Measurements from ENCODE around the gene ASXL3. TPM values are rescaled to one million over a fixed set of nuclear protein-coding genes. Genes with fewer than 3 reads are reported as not detected.

The ASXL3 gene
- total and polyA plus RNA-seq, 2 donors (not counting 1 experiment from before 2014, with no cell fraction given): 0.02 TPM; not detected in 1

DNA sequence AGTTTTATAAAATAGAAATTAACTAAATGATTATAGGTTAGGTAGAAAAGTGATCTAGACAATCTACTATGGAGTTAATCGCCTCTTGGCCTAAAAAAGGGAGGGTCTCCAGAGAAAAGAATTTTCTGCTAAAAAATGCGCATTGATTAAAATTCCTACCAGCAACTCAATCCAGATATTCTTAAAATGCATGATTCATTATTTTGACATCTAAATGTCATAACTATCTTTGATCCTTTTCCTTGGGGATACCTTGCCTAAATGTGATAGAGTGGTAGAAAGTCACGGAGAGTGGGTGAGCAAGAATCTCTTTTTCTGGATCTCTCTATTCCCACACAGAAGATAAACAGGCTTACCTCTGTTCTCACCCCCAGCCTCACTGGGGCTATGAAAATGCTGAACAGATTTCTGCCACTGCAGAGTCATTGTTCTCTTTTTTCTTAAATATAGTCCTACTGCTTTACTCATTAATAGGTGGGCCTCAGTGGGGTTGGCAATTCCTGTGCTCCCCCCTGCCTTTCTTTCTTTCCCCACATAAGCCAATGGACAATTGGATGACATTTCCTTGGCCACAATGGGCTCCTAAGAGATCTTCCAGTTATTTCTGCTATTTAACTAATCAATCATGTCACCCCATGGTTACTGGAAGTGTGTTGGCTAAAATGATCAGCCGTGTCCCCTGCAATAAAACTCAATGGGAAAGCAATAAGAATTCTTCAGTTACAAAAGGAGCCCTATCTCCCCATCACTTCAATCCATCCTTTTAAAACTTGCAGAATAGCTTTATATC, 5.8 kb upstream of the ASXL3 start:
- Histone ChIP-seq H2AFZ (ENCODE audit: insufficient read depth, low read depth, low read length, poor library complexity, severe bottlenecking) (no peak overlapping the region), H3K9ac (ENCODE audit: low read length) (no peak overlapping the region), H3K79me2 (ENCODE audit: control insufficient read depth, insufficient read depth, low read length) (no peaks in the 10 kb centered on the region), H4K20me1 (ENCODE audit: control insufficient read depth, insufficient read depth, low read length, poor library complexity, severe bottlenecking) (no peaks in the 10 kb centered on the region), H3K9me3 (ENCODE audit: control extremely low read depth in 1 of 3, control insufficient read depth in 2 of 3, insufficient read depth in 1 of 3, low read length in 2 of 3) (no peaks in the 10 kb centered on the region), H3K27ac (ENCODE audit: low read length in 2 of 2) (no peak overlapping the region), H3K4me2 (replicated peaks; ENCODE audit: low read depth, low read length, poor library complexity, severe bottlenecking) (no peak overlapping the region), H3K4me3 (ENCODE audit: control extremely low read depth in 1 of 5, extremely low read depth in 1 of 5, insufficient read depth in 1 of 5, low read depth in 2 of 5, low read length in 4 of 5) (no peak overlapping the region), H3K36me3 (replicated peaks in 1 of 2; ENCODE audit: control extremely low read depth in 1 of 2, control insufficient read depth in 1 of 2, extremely low read depth in 1 of 2, insufficient read depth in 2 of 2, low read length in 1 of 2) (no peaks in the 10 kb centered on the region), H3K4me1 (ENCODE audit: control insufficient read depth in 2 of 2, insufficient read depth in 2 of 2, low read length in 2 of 2) (no peaks in the 10 kb centered on the region), H3K27me3 (replicated peaks in 1 of 4; ENCODE audit: control extremely low read depth in 1 of 4, control insufficient read depth in 3 of 4, insufficient read depth in 4 of 4, low read length in 3 of 4) (peaks cover 0 to 4% (median 1%) of the 10 kb centered on the region in 4 experiments)
- Mint-ChIP-seq H3K4me3 (no peak overlapping the region), H3K27ac (no peak overlapping the region), H3K9me3 (ENCODE audit: insufficient read depth) (peaks cover 2% of the 10 kb centered on the region), H3K27me3 (peaks cover 20% of the 10 kb centered on the region), H3K4me1 (no peaks in the 10 kb centered on the region)
- ChIA-PET POLR2A (no interaction called here), CTCF (no interaction called here)
- intact Hi-C loops (cut with micrococcal nuclease): no loop called here
- WGBS (ENCODE audit: insufficient coverage): no CpG with 5 or more reads among the region's 4 CpGs
- DNase-seq (no peak), ATAC-seq (ENCODE audit: low read depth) (no peak)
- TF ChIP-seq CTCF (IDR thresholded peaks at IDR 0.05) (no peak), EZH2 (IDR thresholded peaks at IDR 0.05; ENCODE audit: borderline replicate concordance, insufficient read depth, low read depth, low read length, poor library complexity, severe bottlenecking) (no peak)

DNA sequence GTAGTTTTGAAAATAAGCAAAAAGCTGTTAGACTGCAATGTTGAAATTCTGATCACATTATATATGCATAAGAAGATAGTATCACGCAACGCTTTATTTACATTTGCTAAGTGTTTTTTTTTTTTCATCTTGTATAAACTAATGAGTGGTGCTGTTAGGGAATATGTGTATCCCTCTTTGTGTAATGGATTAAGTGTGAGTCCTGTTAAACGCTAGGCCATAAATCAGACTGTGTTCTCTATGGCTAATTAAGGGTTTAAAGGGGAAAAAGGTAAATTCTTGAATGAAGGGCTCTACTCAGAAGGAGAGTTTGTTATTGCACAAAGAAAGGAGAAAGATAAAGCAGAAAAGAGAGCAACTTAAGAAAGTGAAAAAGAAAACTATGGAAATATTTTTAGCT, 4.8 kb upstream of the ASXL3 start:
- no peak overlapping the region for H3K4me2 ChIP-seq (replicated peaks; ENCODE audit: low read depth, low read length, poor library complexity, severe bottlenecking)
- intact Hi-C loops (cut with micrococcal nuclease): no loop called here
- POLR2A ChIA-PET: no interaction called here
- TF ChIP-seq EZH2 (IDR thresholded peaks at IDR 0.05; ENCODE audit: borderline replicate concordance, insufficient read depth, low read depth, low read length, poor library complexity, severe bottlenecking) (no peak), CTCF (IDR thresholded peaks at IDR 0.05) (no peak)
- no peaks in the 10 kb centered on the region for H4K20me1 ChIP-seq (ENCODE audit: control insufficient read depth, insufficient read depth, low read length, poor library complexity, severe bottlenecking)
- no peak for ATAC-seq (ENCODE audit: low read depth)
- no peaks in the 10 kb centered on the region for H3K36me3 ChIP-seq (replicated peaks in 1 of 2; ENCODE audit: control extremely low read depth in 1 of 2, control insufficient read depth in 1 of 2, extremely low read depth in 1 of 2, insufficient read depth in 2 of 2, low read length in 1 of 2)
- peaks cover 6 to 8% of the 10 kb centered on the region in 2 donors for H3K4me1 ChIP-seq (ENCODE audit: control insufficient read depth in 2 of 2, insufficient read depth in 2 of 2, low read length in 2 of 2)
- H3K4me3 ChIP-seq (ENCODE audit: control extremely low read depth in 1 of 5, extremely low read depth in 1 of 5, insufficient read depth in 1 of 5, low read depth in 2 of 5, low read length in 4 of 5): no peak overlapping the region
- no peaks in the 10 kb centered on the region for H3K79me2 ChIP-seq (ENCODE audit: control insufficient read depth, insufficient read depth, low read length)
- WGBS (ENCODE audit: insufficient coverage): 88% methylated on average over 1 of the region's 3 CpGs
- CTCF ChIA-PET: no interaction called here
- no peak overlapping the region for H3K27ac Mint-ChIP-seq
- peaks cover 6% of the 10 kb centered on the region for H3K4me1 Mint-ChIP-seq
- peaks cover 0 to 6% (median 0%) of the 10 kb centered on the region in 3 donors for H3K9me3 ChIP-seq (ENCODE audit: control extremely low read depth in 1 of 3, control insufficient read depth in 2 of 3, insufficient read depth in 1 of 3, low read length in 2 of 3)
- peaks cover 26% of the 10 kb centered on the region for H3K27me3 Mint-ChIP-seq
- H3K4me3 Mint-ChIP-seq: no peak overlapping the region
- H3K27me3 ChIP-seq (replicated peaks in 1 of 4; ENCODE audit: control extremely low read depth in 1 of 4, control insufficient read depth in 3 of 4, insufficient read depth in 4 of 4, low read length in 3 of 4): peaks cover 0 to 9% (median 5%) of the 10 kb centered on the region in 4 experiments
- H2AFZ ChIP-seq (ENCODE audit: insufficient read depth, low read depth, low read length, poor library complexity, severe bottlenecking): no peak overlapping the region
- no peak for DNase-seq
- H3K27ac ChIP-seq (ENCODE audit: low read length in 2 of 2): no peak overlapping the region
- H3K9ac ChIP-seq (ENCODE audit: low read length): no peak overlapping the region
- H3K9me3 Mint-ChIP-seq (ENCODE audit: insufficient read depth): no peaks in the 10 kb centered on the region
